Measurements from ENCODE around the gene SLCO2A1. TPM values are rescaled to one million over a fixed set of nuclear protein-coding genes. Genes with fewer than 3 reads are reported as not detected.

Gene SLCO2A1
- total RNA-seq, 4 donors from 2014 or later: 8.4 to 68.5 (median 22.7) TPM

DNA sequence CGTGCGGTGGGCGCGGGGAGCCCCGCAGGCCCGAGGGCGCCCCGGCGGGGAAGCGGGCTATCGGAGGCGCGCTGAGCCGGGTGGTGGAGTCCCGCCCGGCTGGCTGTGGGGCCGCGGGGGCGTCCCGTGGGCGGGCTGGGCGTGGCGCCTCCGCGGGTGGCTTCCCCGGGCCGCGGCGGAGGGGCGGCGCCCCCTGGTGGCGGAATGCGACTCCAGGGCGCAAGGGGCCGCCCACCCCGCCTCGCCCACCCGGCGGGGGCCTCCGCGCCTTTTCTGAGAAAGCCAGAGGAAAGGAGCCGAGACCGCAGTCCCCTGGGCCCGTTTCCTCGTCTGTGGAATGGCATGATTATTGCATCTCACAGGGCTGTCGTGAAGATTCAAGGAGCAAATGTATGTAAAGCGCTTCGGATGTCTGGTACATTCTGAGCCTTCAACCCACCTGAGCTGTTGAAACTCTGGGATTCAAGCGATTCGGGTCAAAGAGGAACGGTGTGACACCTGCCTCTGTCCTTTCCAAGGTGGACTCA, 102.1 kb downstream of the SLCO2A1 start:
- Histone ChIP-seq H3K4me3 (peak overlapping the region; percentile 18 to 46 (median 41)), H3K4me1 (peaks cover 4 to 7% (median 6%) of the 10 kb centered on the region in 4 donors), H3K9me3 (no peaks in the 10 kb centered on the region), H3K27ac (no peak overlapping the region), H3K36me3 (no peaks in the 10 kb centered on the region), H3K27me3 (no peaks in the 10 kb centered on the region)
- intact Hi-C loops (cut with DNase I; ENCODE audit: low total_unique reads) (loop anchor here (5.0 kb wide), 1 partner anchor 105 kb away; no protein-coding TSS in a partner anchor), in situ Hi-C loops (cut with MboI; ENCODE audit: low pct_ligation_motif_present in 1 of 4, low pct_unique_long_range_greater_than_20kb in 1 of 4, low sequenced_read_pairs in 3 of 4) (loop anchor here in 3 of 4 donors (10.0 to 25.0 kb wide), 3 partner anchors 103 to 1190 kb away; partner anchors contain the start of gene TOPBP1 (in 1 of the 3))
- TF ChIP-seq, protein P1, sequence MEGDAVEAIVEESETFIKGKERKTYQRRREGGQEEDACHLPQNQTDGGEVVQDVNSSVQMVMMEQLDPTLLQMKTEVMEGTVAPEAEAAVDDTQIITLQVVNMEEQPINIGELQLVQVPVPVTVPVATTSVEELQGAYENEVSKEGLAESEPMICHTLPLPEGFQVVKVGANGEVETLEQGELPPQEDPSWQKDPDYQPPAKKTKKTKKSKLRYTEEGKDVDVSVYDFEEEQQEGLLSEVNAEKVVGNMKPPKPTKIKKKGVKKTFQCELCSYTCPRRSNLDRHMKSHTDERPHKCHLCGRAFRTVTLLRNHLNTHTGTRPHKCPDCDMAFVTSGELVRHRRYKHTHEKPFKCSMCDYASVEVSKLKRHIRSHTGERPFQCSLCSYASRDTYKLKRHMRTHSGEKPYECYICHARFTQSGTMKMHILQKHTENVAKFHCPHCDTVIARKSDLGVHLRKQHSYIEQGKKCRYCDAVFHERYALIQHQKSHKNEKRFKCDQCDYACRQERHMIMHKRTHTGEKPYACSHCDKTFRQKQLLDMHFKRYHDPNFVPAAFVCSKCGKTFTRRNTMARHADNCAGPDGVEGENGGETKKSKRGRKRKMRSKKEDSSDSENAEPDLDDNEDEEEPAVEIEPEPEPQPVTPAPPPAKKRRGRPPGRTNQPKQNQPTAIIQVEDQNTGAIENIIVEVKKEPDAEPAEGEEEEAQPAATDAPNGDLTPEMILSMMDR (IDR thresholded peaks at IDR 0.05): peak; percentile 28 to 80 (median 66)
- TF ChIP-seq EP300 (IDR thresholded peaks at IDR 0.05; ENCODE audit: low read depth): no peak
- DNase-seq: peak; percentile 63
- WGBS, 2 donors (ENCODE audit: low coverage in 1 of 2): 4% methylated on average over 43 of the region's 51 CpGs; no CpG with 5 or more reads in 1 of the 2 donors

DNA sequence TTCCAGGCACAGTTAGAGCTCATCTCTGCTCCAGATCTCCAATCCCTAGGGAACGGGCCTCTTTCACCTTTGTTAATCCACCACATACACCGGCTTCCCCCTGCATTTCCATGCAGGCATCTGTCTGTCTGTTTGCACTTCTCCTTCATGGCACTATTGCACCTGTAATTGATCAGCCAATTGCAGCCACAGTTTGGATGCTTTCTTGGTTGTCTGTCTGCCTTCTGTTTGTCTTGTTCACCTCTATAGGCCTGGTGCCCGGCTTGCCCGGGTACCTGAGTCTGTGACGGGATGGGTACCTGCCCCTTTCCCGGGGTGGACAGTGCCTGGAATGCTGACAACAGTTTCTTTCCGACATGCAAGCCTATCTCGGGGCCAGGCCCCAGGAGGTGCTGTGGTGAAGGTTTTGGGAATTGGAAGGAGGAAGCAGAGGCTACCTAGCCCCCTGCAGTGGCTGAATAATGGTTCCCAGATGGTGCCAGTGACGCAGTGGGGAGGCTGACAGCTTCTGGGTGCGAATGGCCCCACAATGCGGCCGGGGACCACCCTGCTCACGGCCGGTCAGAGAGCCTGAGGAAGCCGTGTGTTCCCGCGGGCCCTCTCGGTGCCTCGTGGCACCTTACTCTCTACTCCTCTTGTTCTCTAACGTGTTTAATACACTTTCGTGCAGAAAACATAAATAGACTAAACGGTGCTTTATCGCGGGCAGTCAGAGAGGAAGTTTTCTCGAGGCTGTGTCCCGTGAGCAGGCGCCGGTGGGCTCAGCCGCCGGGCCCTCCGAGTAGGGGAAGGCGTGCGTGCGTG, 102.8 kb downstream of the SLCO2A1 start:
- in situ Hi-C loops (cut with MboI; ENCODE audit: low pct_ligation_motif_present in 1 of 4, low pct_unique_long_range_greater_than_20kb in 1 of 4, low sequenced_read_pairs in 3 of 4) (loop anchor here in 3 of 4 donors (10.0 to 25.0 kb wide), 3 partner anchors 102 to 1190 kb away; partner anchors contain the start of gene TOPBP1 (in 1 of the 3)), intact Hi-C loops (cut with DNase I; ENCODE audit: low total_unique reads) (loop anchor here (5.0 kb wide), 1 partner anchor 105 kb away; no protein-coding TSS in a partner anchor)
- no peaks in the 10 kb centered on the region for H3K36me3 ChIP-seq
- TF ChIP-seq POLR2AphosphoS5 (IDR thresholded peaks at IDR 0.05): no peak
- TF ChIP-seq POLR2A (IDR thresholded peaks at IDR 0.05): no peak
- TF ChIP-seq, protein P1 (IDR thresholded peaks at IDR 0.05): no peak
- no peak for TF ChIP-seq EP300 (IDR thresholded peaks at IDR 0.05; ENCODE audit: low read depth)
- DNase-seq: no peak
- WGBS, 2 donors (ENCODE audit: low coverage in 1 of 2): 28 to 93% methylated on average over 3 to 34 of the region's 34 CpGs
- no peaks in the 10 kb centered on the region for H3K27me3 ChIP-seq
- H3K9me3 ChIP-seq: no peaks in the 10 kb centered on the region
- peaks cover 4 to 7% (median 6%) of the 10 kb centered on the region in 4 donors for H3K4me1 ChIP-seq
- no peak overlapping the region for H3K27ac ChIP-seq
- peak overlapping the region; percentile 18 to 46 (median 41) for H3K4me3 ChIP-seq

DNA sequence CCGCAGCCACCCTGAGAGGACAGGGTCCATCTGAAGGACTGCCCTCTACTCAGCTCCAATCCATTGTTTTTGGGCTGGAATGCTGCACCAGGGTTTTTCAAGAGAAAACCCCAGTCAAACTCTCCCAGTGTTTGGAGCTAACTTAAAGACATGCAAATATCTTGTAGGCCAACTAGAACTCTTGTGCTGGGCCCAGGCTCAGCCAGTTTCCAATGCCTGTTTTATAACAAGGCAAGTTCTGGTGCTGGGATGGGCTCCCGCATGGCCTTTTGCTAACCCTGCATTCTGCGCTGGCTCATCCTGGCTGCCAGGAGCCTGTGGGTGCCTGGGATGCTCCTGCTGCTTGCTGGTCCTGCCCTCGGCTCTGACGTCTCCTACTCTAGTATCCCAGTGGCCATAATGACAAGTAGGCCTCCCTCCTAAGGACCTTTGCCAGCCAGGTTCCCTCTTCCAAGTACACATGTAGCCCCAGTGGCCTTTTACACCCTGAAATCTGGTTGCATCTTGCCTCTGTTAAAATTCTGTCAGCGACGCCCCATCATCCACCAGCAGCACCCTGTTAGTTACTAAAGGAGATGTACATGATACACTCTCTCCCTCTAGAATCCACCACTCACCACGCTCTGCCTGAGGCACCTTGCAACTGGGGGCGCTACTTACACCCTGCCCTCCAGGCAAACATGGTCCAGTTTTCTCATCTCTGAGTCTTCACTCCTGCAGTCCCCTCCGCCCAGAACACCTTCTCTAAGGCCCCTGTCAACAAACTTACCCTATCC, 103.6 kb downstream of the SLCO2A1 start:
- TF ChIP-seq EP300 (IDR thresholded peaks at IDR 0.05; ENCODE audit: low read depth) (no peak), POLR2AphosphoS5 (IDR thresholded peaks at IDR 0.05) (no peak), POLR2A (IDR thresholded peaks at IDR 0.05) (no peak)
- TF ChIP-seq, protein P1 (IDR thresholded peaks at IDR 0.05): no peak
- Histone ChIP-seq H3K27me3 (no peaks in the 10 kb centered on the region), H3K4me1 (peaks cover 4 to 7% (median 6%) of the 10 kb centered on the region in 4 donors), H3K4me3 (no peak overlapping the region), H3K36me3 (no peaks in the 10 kb centered on the region), H3K9me3 (no peaks in the 10 kb centered on the region), H3K27ac (no peak overlapping the region)
- intact Hi-C loops (cut with DNase I; ENCODE audit: low total_unique reads): loop anchor here (5.0 kb wide), 1 partner anchor 104 kb away; no protein-coding TSS in a partner anchor
- WGBS, 2 donors (ENCODE audit: low coverage in 1 of 2): 100% methylated on average over 2 to 10 of the region's 10 CpGs
- in situ Hi-C loops (cut with MboI; ENCODE audit: low pct_ligation_motif_present in 1 of 4, low pct_unique_long_range_greater_than_20kb in 1 of 4, low sequenced_read_pairs in 3 of 4): loop anchor here in 3 of 4 donors (10.0 to 25.0 kb wide), 3 partner anchors 101 to 1189 kb away; partner anchors contain the start of gene TOPBP1 (in 1 of the 3)
- no peak for DNase-seq
